ENCODE results near the gene GPR137C.

The GPR137C gene, protein sequence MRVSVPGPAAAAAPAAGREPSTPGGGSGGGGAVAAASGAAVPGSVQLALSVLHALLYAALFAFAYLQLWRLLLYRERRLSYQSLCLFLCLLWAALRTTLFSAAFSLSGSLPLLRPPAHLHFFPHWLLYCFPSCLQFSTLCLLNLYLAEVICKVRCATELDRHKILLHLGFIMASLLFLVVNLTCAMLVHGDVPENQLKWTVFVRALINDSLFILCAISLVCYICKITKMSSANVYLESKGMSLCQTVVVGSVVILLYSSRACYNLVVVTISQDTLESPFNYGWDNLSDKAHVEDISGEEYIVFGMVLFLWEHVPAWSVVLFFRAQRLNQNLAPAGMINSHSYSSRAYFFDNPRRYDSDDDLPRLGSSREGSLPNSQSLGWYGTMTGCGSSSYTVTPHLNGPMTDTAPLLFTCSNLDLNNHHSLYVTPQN

DNA sequence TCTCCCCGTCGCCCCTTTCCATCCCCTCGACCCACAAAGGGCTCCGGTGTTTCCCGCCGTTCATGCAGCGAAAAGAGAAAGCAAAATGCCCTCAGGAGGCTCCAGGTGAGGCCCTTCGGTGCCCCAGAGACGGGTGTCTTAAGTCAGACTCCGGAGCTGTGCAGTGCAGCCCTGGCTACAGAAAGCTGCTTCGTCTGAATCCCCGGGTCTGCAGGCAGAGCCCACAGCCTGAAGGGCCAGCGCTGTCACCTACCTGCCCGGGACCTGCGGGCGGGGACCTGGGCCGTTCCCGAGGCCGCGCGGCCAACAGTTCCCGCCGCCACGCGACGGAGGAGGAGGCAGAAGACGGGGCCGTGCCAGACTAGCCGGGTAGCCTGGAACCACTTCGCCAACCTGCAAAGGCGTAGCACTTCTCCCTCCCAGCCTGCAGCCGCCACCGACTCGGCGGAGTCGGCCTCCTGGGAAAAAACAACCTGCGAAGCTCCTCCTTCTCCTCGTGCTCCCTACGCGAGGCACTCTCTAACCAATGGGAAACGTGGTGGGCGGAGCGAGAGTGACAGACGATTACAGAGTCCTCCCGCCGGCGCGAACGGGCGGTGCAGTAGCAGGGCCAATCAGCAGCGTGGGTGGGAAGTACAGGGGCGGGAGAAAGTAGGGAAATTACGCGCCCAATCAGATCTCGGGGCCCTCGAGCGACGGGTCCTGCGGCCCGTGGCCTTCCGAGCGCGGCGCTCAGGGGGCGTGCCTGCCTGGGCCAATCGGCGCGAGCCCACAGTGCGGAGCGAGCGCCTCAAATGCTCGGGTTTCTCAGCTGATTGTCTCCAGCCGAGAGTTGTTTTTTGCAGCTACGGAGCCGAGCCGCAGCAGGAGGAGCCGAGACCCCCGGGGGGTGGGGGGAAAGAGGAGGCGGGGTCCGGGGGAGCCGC is at the start of gene GPR137C, which contains the start of gene TXNDC16:
TSS of gene GPR137C (plus strand) at position 774 of the 926 bp plus-strand sequence. CDS start 312 bp downstream, outside the sequence.
TSS of gene TXNDC16 (minus strand) at position 443 of the 926 bp plus-strand sequence. CDS start 8,948 bp downstream, outside the sequence.
- DNase-seq = peak; percentile 75

DNA sequence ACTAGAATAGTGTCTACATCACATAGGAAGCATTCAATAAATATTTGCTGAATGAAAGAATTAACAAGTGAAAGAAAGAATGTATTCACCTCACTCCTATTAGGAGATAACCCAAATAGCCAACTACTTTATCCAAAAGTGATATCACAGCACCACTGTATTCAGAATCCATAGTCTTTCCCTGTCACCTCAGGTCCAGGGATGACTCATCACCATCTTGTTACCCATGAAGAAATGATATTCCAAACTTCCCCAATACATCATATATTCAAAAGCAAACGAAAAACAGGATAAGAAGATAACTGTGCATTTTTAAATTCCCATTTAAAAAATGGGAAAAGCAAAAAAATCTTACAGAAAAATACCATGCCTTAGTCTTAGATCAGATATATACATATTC is 39.4 kb upstream of the GPR137C start:
- DNase-seq = no peak

GRCh38 chr14:52514046-52514811 is 38.4 kb upstream of the GPR137C start:
- DNase-seq = no peak

- no peak for DNase-seq
Observed at GRCh38 chr14:52522033-52522432, 30.6 kb upstream of the GPR137C start.

DNA sequence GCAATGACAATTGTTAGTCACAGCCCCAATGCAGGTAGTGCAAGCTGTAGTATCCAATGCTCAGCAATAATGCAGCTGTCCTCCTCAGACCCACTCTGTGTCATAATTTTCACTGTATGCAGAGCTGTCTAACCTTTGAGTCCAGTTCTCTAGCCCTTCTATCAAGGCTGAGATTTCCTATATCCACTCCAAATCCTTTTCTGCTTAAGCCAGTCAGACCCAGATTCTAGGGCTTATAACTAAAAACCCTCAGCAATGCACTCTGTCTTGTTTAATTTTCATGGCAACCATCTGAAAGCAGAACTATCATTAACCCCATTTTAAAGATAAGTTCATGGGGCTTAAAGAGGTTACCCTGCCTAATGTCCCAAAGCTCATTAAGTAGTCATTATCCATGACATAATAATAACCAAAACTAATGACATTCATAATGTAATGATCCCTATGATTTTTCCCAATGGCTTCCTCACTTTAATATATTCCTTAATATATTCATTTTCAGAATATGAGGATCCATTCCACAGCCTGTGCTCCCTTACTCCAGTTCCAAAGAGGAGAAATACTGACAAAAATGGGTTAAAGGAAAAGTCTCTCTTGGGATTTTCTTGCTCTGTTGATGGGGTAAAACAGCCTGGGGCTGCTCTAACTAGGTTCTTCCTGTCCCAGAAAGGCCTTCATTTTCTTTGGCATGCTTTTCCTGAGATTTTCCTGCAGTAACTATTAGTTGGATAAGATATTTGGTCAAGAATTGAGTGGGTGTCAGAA is 29.9 kb upstream of the GPR137C start:
- DNase-seq = no peak

- no peak for DNase-seq
Observed at GRCh38 chr14:52527052-52527451, 25.6 kb upstream of the GPR137C start.

DNA sequence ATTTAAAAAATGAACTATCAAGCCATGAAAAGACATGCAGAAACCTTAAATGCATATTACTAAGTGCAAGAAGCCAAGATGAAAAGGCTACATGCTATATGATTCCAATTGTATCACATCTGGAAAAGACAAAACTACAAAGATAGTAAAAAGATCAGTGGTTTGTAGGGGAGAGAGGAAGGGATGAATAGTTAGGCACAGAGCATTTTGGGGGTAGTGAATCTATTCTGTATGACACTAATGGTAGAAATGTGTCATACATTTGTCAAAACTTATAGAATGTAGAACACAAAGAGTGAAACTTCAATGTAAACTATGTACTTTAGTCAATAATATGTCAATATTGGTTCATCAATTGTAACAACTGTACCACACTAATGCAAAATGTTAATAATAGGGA is 21.2 kb upstream of the GPR137C start:
- DNase-seq = no peak

- DNase-seq = no peak
Observed at GRCh38 chr14:52536269-52536668, 16.4 kb upstream of the GPR137C start.

GRCh38 chr14:52538623-52539022 is 14.0 kb upstream of the GPR137C start:
- no peak for DNase-seq

GRCh38 chr14:52545584-52546317 is 6.9 kb upstream of the GPR137C start:
- DNase-seq = no peak

- no peak for DNase-seq
Observed at GRCh38 chr14:52546318-52546670, 6.3 kb upstream of the GPR137C start.

DNA sequence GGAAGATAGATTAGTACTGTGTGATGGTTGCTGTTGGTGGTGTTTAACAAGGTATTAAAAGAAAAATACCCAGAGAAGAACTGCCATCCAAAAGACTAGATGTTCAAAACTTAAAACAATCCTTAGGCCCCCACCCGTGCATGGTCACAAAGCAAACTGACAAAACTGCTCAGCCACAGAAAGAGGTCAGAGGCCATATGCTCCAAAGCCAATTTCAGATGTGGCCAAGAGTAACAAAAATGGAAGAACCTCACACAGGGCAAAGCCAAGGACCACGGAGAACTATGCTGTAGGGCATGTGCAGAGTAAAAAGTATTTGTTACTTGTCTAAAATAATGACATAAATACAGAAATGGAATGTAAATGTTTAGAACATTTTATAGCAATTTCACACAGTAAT is 5.6 kb upstream of the GPR137C start:
- DNase-seq = no peak

GRCh38 chr14:52547526-52547925 is 5.1 kb upstream of the GPR137C start:
- no peak for DNase-seq

GRCh38 chr14:52550661-52551060 is 2.0 kb upstream of the GPR137C start:
- no peak for DNase-seq

DNA sequence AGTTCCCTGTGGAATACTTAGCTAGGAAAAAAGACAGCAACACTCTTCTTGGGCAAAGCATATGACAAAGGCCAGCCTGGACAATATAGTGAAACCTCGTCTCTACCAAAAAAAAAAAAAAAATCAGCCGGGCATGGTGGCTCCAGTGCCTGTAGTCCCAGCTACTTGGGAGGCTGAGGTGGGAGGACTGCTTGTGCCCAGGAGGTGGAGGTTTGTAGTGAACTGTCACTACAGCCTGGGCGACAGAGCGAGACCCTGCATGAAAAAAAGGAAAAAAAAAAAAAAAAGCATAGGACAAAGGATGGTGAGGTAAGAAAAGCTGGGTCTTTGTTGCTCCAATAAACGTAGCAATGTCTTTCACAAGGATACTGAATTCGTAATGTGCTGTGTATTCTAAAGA is 1.4 kb upstream of the GPR137C start:
- no peak for DNase-seq

GRCh38 chr14:52551696-52552062 is 957 bp upstream of the GPR137C start:
- no peak for DNase-seq

DNA sequence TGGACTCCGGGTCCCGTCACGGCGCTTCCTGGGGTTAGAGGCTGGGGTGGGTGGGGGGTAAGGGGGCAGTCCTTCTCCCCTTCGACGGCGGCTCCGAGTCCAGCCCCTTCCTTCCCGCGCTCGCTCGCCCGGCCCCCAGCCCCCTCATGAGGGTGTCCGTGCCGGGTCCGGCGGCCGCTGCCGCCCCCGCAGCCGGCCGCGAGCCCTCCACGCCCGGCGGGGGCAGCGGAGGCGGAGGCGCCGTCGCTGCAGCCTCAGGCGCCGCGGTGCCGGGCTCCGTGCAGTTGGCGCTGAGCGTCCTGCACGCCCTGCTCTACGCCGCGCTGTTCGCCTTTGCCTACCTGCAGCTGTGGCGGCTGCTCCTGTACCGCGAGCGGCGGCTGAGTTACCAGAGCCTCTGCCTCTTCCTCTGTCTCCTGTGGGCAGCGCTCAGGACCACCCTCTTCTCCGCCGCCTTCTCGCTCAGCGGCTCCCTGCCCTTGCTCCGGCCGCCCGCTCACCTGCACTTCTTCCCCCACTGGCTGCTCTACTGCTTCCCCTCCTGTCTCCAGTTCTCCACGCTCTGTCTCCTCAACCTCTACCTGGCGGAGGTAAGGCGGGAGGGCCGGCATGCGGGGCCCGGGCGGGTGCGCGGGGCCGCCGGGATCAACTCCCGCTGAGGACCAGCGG is 500 bp downstream of the GPR137C start:
- no peak for DNase-seq

GRCh38 chr14:52553671-52554575 is 1.3 kb downstream of the GPR137C start:
- no peak for DNase-seq

GRCh38 chr14:52558688-52559087 is 6.1 kb downstream of the GPR137C start:
- no peak for DNase-seq

GRCh38 chr14:52563120-52563519 is 10.5 kb downstream of the GPR137C start:
- no peak for DNase-seq
